ENCODE results near the gene BACH2. TPM values are rescaled to one million over a fixed set of nuclear protein-coding genes. Genes with fewer than 3 reads are reported as not detected.

The BACH2 gene
- total RNA-seq, 4 donors from 2014 or later, result 3.6 to 13.4 (median 7.5) TPM

- ATAC-seq, result no peak
- intact Hi-C loops (cut with DNase I; ENCODE audit: low total_unique reads) (no loop called here), in situ Hi-C loops (cut with MboI; ENCODE audit: low sequenced_read_pairs in 4 of 4) (no loop called here)
- Histone ChIP-seq H3K4me1 (peaks cover 0 to 4% of the 10 kb centered on the region in 2 donors), H3K4me3 (no peak overlapping the region), H3K36me3 (no peaks in the 10 kb centered on the region), H3K27me3 (no peaks in the 10 kb centered on the region), H3K9me3 (no peaks in the 10 kb centered on the region), H3K27ac (no peak overlapping the region)
- no peak for TF ChIP-seq POLR2A (IDR thresholded peaks at IDR 0.05)
- no peak for TF ChIP-seq CTCF (IDR thresholded peaks at IDR 0.05 in 4 of 5, conservative IDR thresholded peaks at IDR 0.05 in 1 of 5)
- DNase-seq, result no peak
Measured at GRCh38 chr6:90078513-90079289, 217.9 kb downstream of the BACH2 start.

- in situ Hi-C loops (cut with MboI; ENCODE audit: low sequenced_read_pairs in 4 of 4) (no loop called here), intact Hi-C loops (cut with DNase I; ENCODE audit: low total_unique reads) (no loop called here)
- no peak for TF ChIP-seq CTCF (IDR thresholded peaks at IDR 0.05 in 4 of 5, conservative IDR thresholded peaks at IDR 0.05 in 1 of 5)
- TF ChIP-seq POLR2A (IDR thresholded peaks at IDR 0.05), result no peak
- H3K27ac ChIP-seq, result no peak overlapping the region
- H3K4me1 ChIP-seq, result peaks cover 14 to 18% of the 10 kb centered on the region in 2 donors
- no peak overlapping the region for H3K4me3 ChIP-seq
- no peak for ATAC-seq
- no peak for DNase-seq
- no peaks in the 10 kb centered on the region for H3K27me3 ChIP-seq
- H3K36me3 ChIP-seq, result no peaks in the 10 kb centered on the region
- H3K9me3 ChIP-seq, result no peaks in the 10 kb centered on the region
Measured at GRCh38 chr6:90076511-90077415, 219.9 kb downstream of the BACH2 start.

GRCh38 chr6:90074161-90074850 is 222.3 kb downstream of the BACH2 start:
- H3K4me1 ChIP-seq, result peaks cover 14 to 19% of the 10 kb centered on the region in 2 donors
- no peak for DNase-seq
- intact Hi-C loops (cut with DNase I; ENCODE audit: low total_unique reads), result no loop called here
- TF ChIP-seq POLR2A (IDR thresholded peaks at IDR 0.05), result no peak
- TF ChIP-seq CTCF (IDR thresholded peaks at IDR 0.05 in 4 of 5, conservative IDR thresholded peaks at IDR 0.05 in 1 of 5), result no peak
- no peaks in the 10 kb centered on the region for H3K36me3 ChIP-seq
- in situ Hi-C loops (cut with MboI; ENCODE audit: low sequenced_read_pairs in 4 of 4), result no loop called here
- H3K4me3 ChIP-seq, result no peak overlapping the region
- no peak overlapping the region for H3K27ac ChIP-seq
- no peaks in the 10 kb centered on the region for H3K9me3 ChIP-seq
- ATAC-seq, result no peak
- H3K27me3 ChIP-seq, result no peaks in the 10 kb centered on the region

GRCh38 chr6:90072935-90073464 is 223.6 kb downstream of the BACH2 start:
- DNase-seq (no peak), ATAC-seq (no peak)
- TF ChIP-seq CTCF (IDR thresholded peaks at IDR 0.05 in 4 of 5, conservative IDR thresholded peaks at IDR 0.05 in 1 of 5) (no peak), POLR2A (IDR thresholded peaks at IDR 0.05) (no peak)
- Histone ChIP-seq H3K9me3 (no peaks in the 10 kb centered on the region), H3K36me3 (no peaks in the 10 kb centered on the region), H3K4me3 (no peak overlapping the region), H3K27me3 (no peaks in the 10 kb centered on the region), H3K4me1 (peaks cover 19 to 20% of the 10 kb centered on the region in 2 donors), H3K27ac (no peak overlapping the region)
- in situ Hi-C loops (cut with MboI; ENCODE audit: low sequenced_read_pairs in 4 of 4), result no loop called here
- intact Hi-C loops (cut with DNase I; ENCODE audit: low total_unique reads), result no loop called here
